Measurements from ENCODE around the gene CGRRF1. TPM values are rescaled to one million over a fixed set of nuclear protein-coding genes. Genes with fewer than 3 reads are reported as not detected.

The CGRRF1 gene
- total and polyA plus RNA-seq, 4 experiments from 2014 or later, result 21.8 to 60.7 (median 24.8) TPM

DNA sequence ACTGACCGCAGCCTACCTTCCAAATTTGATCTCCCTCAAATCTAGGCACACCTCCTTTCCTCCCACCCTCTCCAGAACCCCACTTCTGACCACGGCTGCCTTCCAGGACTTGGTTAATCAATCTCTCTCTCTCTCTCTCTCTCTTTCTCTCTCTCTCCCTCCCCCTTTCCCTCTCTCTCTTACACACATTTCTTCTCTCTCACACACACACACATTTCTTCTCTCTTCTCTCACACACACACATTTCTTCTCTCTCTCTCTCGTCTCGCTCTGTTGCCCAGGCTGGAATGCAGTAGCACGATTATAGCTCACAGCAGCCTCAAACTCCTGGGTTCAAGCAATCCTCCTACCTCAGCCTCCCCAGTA lies 20.4 kb upstream of the CGRRF1 start:
- Histone ChIP-seq H3K4me1 (ENCODE audit: insufficient read depth, low read length) (peaks cover 57% of the 10 kb centered on the region), H3K9me3 (ENCODE audit: control insufficient read depth in 1 of 2, low read length in 2 of 2) (no peaks in the 10 kb centered on the region), H3K27ac (ENCODE audit: low read depth, low read length) (peak overlapping the region; percentile 41), H3K4me3 (ENCODE audit: low read length in 2 of 2) (peak overlapping the region; percentile 50 to 66), H3K27me3 (ENCODE audit: insufficient read depth, low read length) (no peaks in the 10 kb centered on the region), H3K36me3 (ENCODE audit: insufficient read depth, low read length) (no peaks in the 10 kb centered on the region)
- H3K27me3 Mint-ChIP-seq, result no peaks in the 10 kb centered on the region
- H3K4me3 Mint-ChIP-seq, result peak overlapping the region; percentile 85 to 94 (median 91)
- DNase-seq, result no peak
- H3K36me3 Mint-ChIP-seq, result peaks cover 0 to 12% of the 10 kb centered on the region in 2 donors
- H3K4me1 Mint-ChIP-seq, result peaks cover 44 to 65% (median 53%) of the 10 kb centered on the region in 4 donors
- CTCF ChIA-PET (ENCODE audit: partially characterized antibody), result interaction anchor here (0.7 to 5.5 kb wide), 8 partner anchors 13 to 284 kb away, joined by 3 to 55 read pairs (median 4); partner anchors contain the start of genes CGRRF1 and CNIH1
- H3K9me3 Mint-ChIP-seq, result peaks cover 0 to 2% (median 0%) of the 10 kb centered on the region in 8 donors
- POLR2A ChIA-PET (ENCODE audit: partially characterized antibody), result interaction anchor here (0.7 to 4.5 kb wide), 6 partner anchors 12 to 75 kb away, joined by 3 to 53 read pairs (median 4); partner anchors contain the start of gene CGRRF1
- peak overlapping the region; percentile 89 to 99 (median 95) for H3K27ac Mint-ChIP-seq
- intact Hi-C loops (cut with micrococcal nuclease), result loop anchor here (1.0 to 5.0 kb wide), 5 partner anchors 20 to 413 kb away; partner anchors contain the start of genes CDKN3, CGRRF1, CNIH1 and GCH1

DNA sequence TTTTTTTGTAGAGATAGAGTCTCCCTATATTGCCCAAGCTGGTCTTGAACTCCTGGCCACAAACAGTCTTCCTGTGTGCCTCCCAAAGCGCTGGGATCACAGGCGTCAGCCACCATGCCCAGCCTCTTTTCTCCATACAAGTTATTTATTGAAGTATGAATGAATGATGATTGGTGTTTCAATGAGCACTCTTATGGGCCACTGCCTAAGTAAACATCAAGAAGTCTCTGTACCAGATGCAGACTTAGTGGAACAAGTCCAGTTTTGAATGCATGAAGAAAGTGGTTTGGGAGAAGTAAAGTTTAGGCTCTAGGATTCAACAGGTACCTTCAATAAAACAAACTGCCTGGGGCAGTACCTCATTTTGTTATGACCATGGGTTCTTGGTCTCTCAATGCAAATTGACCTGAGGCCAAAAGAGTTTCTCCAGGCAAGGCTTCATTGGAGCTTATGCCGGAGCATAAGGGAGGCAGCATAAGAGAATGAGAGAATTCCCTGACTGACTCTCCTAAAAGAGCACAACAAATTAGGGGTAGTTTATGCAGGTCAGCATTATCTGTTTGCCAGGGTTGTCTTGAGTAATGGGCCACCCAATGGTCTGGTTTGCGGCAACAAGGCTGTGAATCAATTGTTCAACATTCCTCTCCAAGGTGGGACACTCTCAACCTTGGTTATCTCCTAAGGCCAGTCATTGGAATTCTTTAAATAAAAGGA lies 19.8 kb upstream of the CGRRF1 start:
- Mint-ChIP-seq H3K4me1 (peaks cover 38 to 59% (median 47%) of the 10 kb centered on the region in 4 donors), H3K4me3 (peak overlapping the region; percentile 85 to 94 (median 91)), H3K9me3 (peaks cover 0 to 2% (median 0%) of the 10 kb centered on the region in 8 donors), H3K27me3 (no peaks in the 10 kb centered on the region), H3K36me3 (peaks cover 0 to 9% of the 10 kb centered on the region in 2 donors), H3K27ac (peak overlapping the region; percentile 89 to 99 (median 95))
- Histone ChIP-seq H3K9me3 (ENCODE audit: control insufficient read depth in 1 of 2, low read length in 2 of 2) (no peaks in the 10 kb centered on the region), H3K27me3 (ENCODE audit: insufficient read depth, low read length) (no peaks in the 10 kb centered on the region), H3K4me1 (ENCODE audit: insufficient read depth, low read length) (peaks cover 51% of the 10 kb centered on the region), H3K27ac (ENCODE audit: low read depth, low read length) (peak overlapping the region; percentile 41), H3K4me3 (ENCODE audit: low read length in 2 of 2) (peak overlapping the region in 1 of 2 donors; percentile 66), H3K36me3 (ENCODE audit: insufficient read depth, low read length) (no peaks in the 10 kb centered on the region)
- CTCF ChIA-PET (ENCODE audit: partially characterized antibody), result interaction anchor here (0.7 to 5.5 kb wide), 6 partner anchors 12 to 284 kb away, joined by 3 to 55 read pairs (median 4); partner anchors contain the start of gene CGRRF1
- intact Hi-C loops (cut with micrococcal nuclease), result loop anchor here (1.0 to 5.0 kb wide), 5 partner anchors 19 to 412 kb away; partner anchors contain the start of genes CDKN3, CGRRF1, CNIH1 and GCH1
- DNase-seq, result no peak
- POLR2A ChIA-PET (ENCODE audit: partially characterized antibody), result interaction anchor here (0.7 to 4.5 kb wide), 4 partner anchors 17 to 74 kb away, joined by 3 to 53 read pairs (median 5); partner anchors contain the start of gene CGRRF1

DNA sequence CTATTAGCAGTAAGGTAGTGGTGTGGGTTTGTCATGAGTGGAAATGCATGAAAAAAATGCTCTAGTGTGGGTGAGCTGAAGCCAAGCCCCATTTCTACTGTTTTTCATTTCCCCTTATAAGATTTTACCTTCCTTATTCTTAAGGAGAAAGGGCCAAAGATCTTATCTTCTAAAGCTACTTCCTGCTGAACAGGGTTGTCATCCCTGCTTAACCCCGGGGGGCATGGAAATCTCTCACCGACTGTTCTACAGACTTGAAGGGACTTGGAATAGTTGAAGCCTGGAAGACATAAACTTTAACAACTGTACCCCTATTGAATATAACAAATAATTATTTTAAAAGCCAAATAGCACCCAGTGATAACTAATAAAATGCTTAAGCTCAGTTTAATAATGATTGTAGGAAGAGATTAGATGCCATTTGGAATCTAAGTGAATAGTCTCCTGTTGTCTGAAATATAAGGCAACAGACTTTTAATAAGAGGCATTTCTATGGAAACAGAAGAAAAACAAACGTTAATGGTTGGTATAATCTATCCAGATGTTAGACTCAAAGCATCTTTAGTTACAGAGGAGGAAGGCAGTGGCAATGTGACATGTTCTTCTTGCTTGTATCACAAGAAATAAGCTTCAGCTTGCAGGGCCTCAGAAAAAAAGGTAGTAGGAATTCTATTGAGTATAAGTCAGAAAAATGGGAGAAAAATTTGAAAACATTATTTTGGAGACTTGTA lies 19.1 kb upstream of the CGRRF1 start:
- Mint-ChIP-seq H3K4me3 (peak overlapping the region in 3 of 8 donors; percentile 16 to 93 (median 34)), H3K9me3 (peaks cover 0 to 2% (median 0%) of the 10 kb centered on the region in 8 donors), H3K4me1 (peaks cover 32 to 52% (median 40%) of the 10 kb centered on the region in 4 donors), H3K27ac (peak overlapping the region; percentile 29 to 99 (median 74)), H3K27me3 (no peaks in the 10 kb centered on the region), H3K36me3 (peaks cover 0 to 9% of the 10 kb centered on the region in 2 donors)
- no peaks in the 10 kb centered on the region for H3K36me3 ChIP-seq (ENCODE audit: insufficient read depth, low read length)
- H3K4me1 ChIP-seq (ENCODE audit: insufficient read depth, low read length), result peaks cover 45% of the 10 kb centered on the region
- H3K27me3 ChIP-seq (ENCODE audit: insufficient read depth, low read length), result no peaks in the 10 kb centered on the region
- no peak for DNase-seq
- CTCF ChIA-PET (ENCODE audit: partially characterized antibody), result interaction anchor here (1.6 to 5.5 kb wide), 3 partner anchors 18 to 283 kb away, joined by 3 to 55 read pairs (median 11); partner anchors contain the start of gene CGRRF1
- H3K9me3 ChIP-seq (ENCODE audit: control insufficient read depth in 1 of 2, low read length in 2 of 2), result no peaks in the 10 kb centered on the region
- POLR2A ChIA-PET (ENCODE audit: partially characterized antibody), result interaction anchor here (1.9 to 4.5 kb wide), 2 partner anchors 19 to 74 kb away, joined by 5 to 53 read pairs; partner anchors contain the start of gene CGRRF1
- intact Hi-C loops (cut with micrococcal nuclease), result no loop called here
- H3K27ac ChIP-seq (ENCODE audit: low read depth, low read length), result no peak overlapping the region
- no peak overlapping the region for H3K4me3 ChIP-seq (ENCODE audit: low read length in 2 of 2)

DNA sequence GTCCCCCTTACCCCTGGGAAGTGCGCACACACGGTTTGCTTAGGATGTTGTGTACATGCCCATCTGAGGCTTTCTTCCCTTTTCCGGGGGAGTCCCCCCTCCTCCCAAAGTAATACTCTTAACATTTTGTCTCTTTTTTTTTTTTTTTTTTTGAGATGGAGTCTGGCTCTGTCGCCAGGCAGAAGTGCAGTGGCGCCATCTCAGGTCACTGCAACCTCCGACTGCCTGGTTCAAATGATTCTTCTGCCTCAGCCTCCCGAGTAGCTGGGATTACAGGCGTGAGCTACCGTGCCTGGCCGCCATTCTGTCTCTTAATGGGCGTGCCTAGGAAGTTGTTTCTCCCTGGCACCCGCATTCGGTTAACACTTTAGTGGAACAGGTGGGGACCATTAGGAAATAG lies 16.4 kb upstream of the CGRRF1 start:
- H3K36me3 ChIP-seq (ENCODE audit: insufficient read depth, low read length), result no peaks in the 10 kb centered on the region
- H3K4me1 ChIP-seq (ENCODE audit: insufficient read depth, low read length), result peaks cover 19% of the 10 kb centered on the region
- Mint-ChIP-seq H3K27ac (peak overlapping the region in 1 of 7 donors; percentile 17), H3K9me3 (no peaks in the 10 kb centered on the region), H3K4me1 (peaks cover 14 to 25% (median 20%) of the 10 kb centered on the region in 4 donors), H3K27me3 (peaks cover 0 to under 1% of the 10 kb centered on the region in 2 donors), H3K36me3 (peaks cover 0 to 2% of the 10 kb centered on the region in 2 donors), H3K4me3 (no peak overlapping the region)
- no peak for DNase-seq
- ChIA-PET POLR2A (ENCODE audit: partially characterized antibody) (interaction anchor here (1.5 to 2.6 kb wide), 2 partner anchors 15 to 16 kb away, joined by 3 to 9 read pairs; partner anchors contain the start of gene CGRRF1), CTCF (ENCODE audit: partially characterized antibody) (interaction anchor here (0.7 to 1.2 kb wide), 4 partner anchors 16 to 104 kb away, joined by 3 to 4 read pairs (median 4); partner anchors contain the start of gene CGRRF1)
- no peak overlapping the region for H3K4me3 ChIP-seq (ENCODE audit: low read length in 2 of 2)
- H3K9me3 ChIP-seq (ENCODE audit: control insufficient read depth in 1 of 2, low read length in 2 of 2), result no peaks in the 10 kb centered on the region
- H3K27ac ChIP-seq (ENCODE audit: low read depth, low read length), result no peak overlapping the region
- no peaks in the 10 kb centered on the region for H3K27me3 ChIP-seq (ENCODE audit: insufficient read depth, low read length)
- intact Hi-C loops (cut with micrococcal nuclease), result no loop called here

DNA sequence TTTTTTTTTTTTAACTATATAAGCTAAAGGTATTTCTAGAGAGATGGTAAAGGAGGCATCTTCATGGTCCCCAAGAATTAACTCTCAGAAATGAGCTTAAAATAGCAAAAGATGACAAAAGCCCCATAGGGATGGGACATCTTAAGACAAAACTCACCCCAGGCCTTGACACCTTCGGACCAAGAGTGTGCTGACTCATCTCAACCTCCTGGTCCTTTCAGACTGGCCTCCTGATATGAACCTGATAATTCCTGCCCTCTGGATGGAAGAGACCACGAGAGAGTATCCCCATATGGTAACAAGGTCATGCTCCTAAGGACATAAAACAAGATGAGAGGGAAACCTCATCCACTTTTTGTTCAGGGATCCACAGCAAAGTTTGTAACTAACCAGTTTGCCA lies 12.5 kb upstream of the CGRRF1 start:
- POLR2A ChIA-PET (ENCODE audit: partially characterized antibody), result no interaction called here

DNA sequence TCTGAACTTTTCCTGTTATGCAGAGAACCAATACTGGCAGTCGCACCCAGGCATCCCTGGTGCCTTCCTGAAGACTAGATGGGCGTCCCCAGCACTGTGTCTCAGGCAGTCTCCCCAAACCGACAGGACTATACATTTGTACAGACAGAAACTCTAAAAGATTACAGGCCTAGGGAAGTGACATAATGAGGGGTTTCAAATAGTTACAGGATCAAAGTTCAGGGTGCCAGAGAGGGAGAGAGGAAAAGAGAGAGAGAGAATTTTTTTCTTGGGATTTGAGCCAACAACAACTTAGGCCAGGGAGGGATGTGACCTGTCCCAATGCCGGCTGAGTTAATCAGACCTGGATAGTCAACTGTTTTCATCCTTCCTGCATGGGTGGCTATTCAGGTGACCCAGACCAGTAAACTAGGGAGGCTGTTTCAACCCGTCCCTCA lies 11.6 kb upstream of the CGRRF1 start:
- Histone ChIP-seq H3K27ac (ENCODE audit: low read depth, low read length) (no peak overlapping the region), H3K4me1 (ENCODE audit: insufficient read depth, low read length) (no peaks in the 10 kb centered on the region), H3K36me3 (ENCODE audit: insufficient read depth, low read length) (no peaks in the 10 kb centered on the region), H3K27me3 (ENCODE audit: insufficient read depth, low read length) (peaks cover 3% of the 10 kb centered on the region), H3K4me3 (ENCODE audit: low read length in 2 of 2) (no peak overlapping the region), H3K9me3 (ENCODE audit: control insufficient read depth in 1 of 2, low read length in 2 of 2) (no peaks in the 10 kb centered on the region)
- no peak overlapping the region for H3K4me3 Mint-ChIP-seq
- H3K27ac Mint-ChIP-seq, result no peak overlapping the region
- H3K9me3 Mint-ChIP-seq, result no peaks in the 10 kb centered on the region
- intact Hi-C loops (cut with micrococcal nuclease), result no loop called here
- peaks cover 0 to 3% (median 0%) of the 10 kb centered on the region in 4 donors for H3K4me1 Mint-ChIP-seq
- no peaks in the 10 kb centered on the region for H3K36me3 Mint-ChIP-seq
- peaks cover 7% of the 10 kb centered on the region in 2 donors for H3K27me3 Mint-ChIP-seq
- ChIA-PET POLR2A (ENCODE audit: partially characterized antibody) (no interaction called here), CTCF (ENCODE audit: partially characterized antibody) (no interaction called here)
- DNase-seq, result no peak

More for the DNA sequence above, 12.5 kb upstream of the CGRRF1 start:
- Histone ChIP-seq H3K27me3 (ENCODE audit: insufficient read depth, low read length) (peaks cover 3% of the 10 kb centered on the region), H3K36me3 (ENCODE audit: insufficient read depth, low read length) (no peaks in the 10 kb centered on the region), H3K4me3 (ENCODE audit: low read length in 2 of 2) (no peak overlapping the region), H3K27ac (ENCODE audit: low read depth, low read length) (no peak overlapping the region), H3K9me3 (ENCODE audit: control insufficient read depth in 1 of 2, low read length in 2 of 2) (no peaks in the 10 kb centered on the region), H3K4me1 (ENCODE audit: insufficient read depth, low read length) (no peaks in the 10 kb centered on the region)
- no peaks in the 10 kb centered on the region for H3K36me3 Mint-ChIP-seq
- intact Hi-C loops (cut with micrococcal nuclease), result no loop called here
- CTCF ChIA-PET (ENCODE audit: partially characterized antibody), result interaction anchor here (0.7 to 2.4 kb wide), 2 partner anchors 11 to 541 kb away, joined by 3 to 9 read pairs; no protein-coding TSS in a partner anchor
- peaks cover 7% of the 10 kb centered on the region in 2 donors for H3K27me3 Mint-ChIP-seq
- H3K27ac Mint-ChIP-seq, result no peak overlapping the region
- no peak for DNase-seq
- peaks cover 0 to 7% (median 0%) of the 10 kb centered on the region in 4 donors for H3K4me1 Mint-ChIP-seq
- no peaks in the 10 kb centered on the region for H3K9me3 Mint-ChIP-seq
- H3K4me3 Mint-ChIP-seq, result no peak overlapping the region
